K562 (cell line): ENCODE results near the gene BEST4. TPM values are rescaled to one million over a fixed set of nuclear protein-coding genes. Genes with fewer than 3 reads are reported as not detected.

Experiments used
- ATF1 ChIP-seq, 2 experiments: fragments of 450-650 bp in 1 of 2; IDR thresholded peaks; 2 replicates each; pipeline ENCODE4 v1.6.1; 2016; ENCODE audit warnings: missing compliant biosample characterization in 1 of 2, missing genetic modification characterization in 1 of 2
- MCM7 ChIP-seq, 2 experiments: fragments of 450-650 bp; IDR thresholded peaks; 2 replicates each; pipeline ENCODE4 v1.6.1; 2016 to 2018
- MYNN ChIP-seq, 2 experiments: sonication (generic); formaldehyde crosslinking in 1 of 2; IDR thresholded peaks; 2 replicates each; pipeline versions ENCODE4 v1.5.0 to v1.6.1; 2016 to 2020; ENCODE audit warnings: antibody characterized with exemption in 1 of 2, missing genetic modification reagents in 1 of 2
- NFXL1 ChIP-seq: fragments of 450-650 bp; formaldehyde crosslinking; IDR thresholded peaks from 2 replicates; pipeline ENCODE4 v1.4.0; 2021; ENCODE audit warnings: mild to moderate bottlenecking
- NUFIP1 ChIP-seq: fragments of 450-650 bp; IDR thresholded peaks from 2 replicates; pipeline ENCODE4 v1.6.1; 2018; ENCODE audit not compliant: partially characterized antibody
- PCBP1 ChIP-seq: fragments of 200-400 bp; formaldehyde crosslinking; IDR thresholded peaks from 2 replicates; pipeline ENCODE4 v1.6.1; 2018; ENCODE audit warnings: mild to moderate bottlenecking, low read depth, low read length; ENCODE audit not compliant: poor library complexity, severe bottlenecking
- POLR2B ChIP-seq: fragments of 450-650 bp; IDR thresholded peaks from 2 replicates; pipeline ENCODE4 v1.6.1; 2018; ENCODE audit warnings: low read depth; ENCODE audit not compliant: partially characterized antibody
- POU5F1 ChIP-seq: fragments of 150-350 bp; IDR thresholded peaks from 2 replicates; pipeline ENCODE4 v1.6.1; 2014; ENCODE audit warnings: borderline replicate concordance, low read length, low read depth, mild to moderate bottlenecking; ENCODE audit not compliant: partially characterized antibody
- SMARCE1 ChIP-seq: fragments of 450-650 bp; IDR thresholded peaks from 2 replicates; pipeline ENCODE4 v1.7.1; 2016; ENCODE audit warnings: mild to moderate bottlenecking
- TAF7 ChIP-seq: fragments of 450-650 bp; IDR thresholded peaks from 2 replicates; pipeline ENCODE4 v1.6.1; 2016; ENCODE audit warnings: missing genetic modification characterization, missing compliant biosample characterization
- U2AF2 ChIP-seq: fragments of 200-400 bp; formaldehyde crosslinking; optimal IDR thresholded peaks from 2 replicates; pipeline ENCODE3; 2017; ENCODE audit warnings: low read depth, mild to moderate bottlenecking, low read length
- ZNF197 ChIP-seq: fragments of 200-800 bp; sonication (Bioruptor generic); IDR thresholded peaks from 2 replicates; pipeline ENCODE4 v1.6.1; 2016; ENCODE audit warnings: low read depth, missing genetic modification characterization, missing compliant biosample characterization
- ZNF583 ChIP-seq: fragments of 250-450 bp; sonication (Bioruptor Pico); IDR thresholded peaks from 2 replicates; pipeline ENCODE4 v1.4.0; 2020
- ZNF76 ChIP-seq: fragments of 250-450 bp; sonication (Bioruptor Pico); IDR thresholded peaks from 2 replicates; pipeline ENCODE4 v1.4.0; 2020; ENCODE audit warnings: mild to moderate bottlenecking, moderate library complexity, borderline replicate concordance
- polyA plus RNA-seq, 8 experiments: library from polyadenylated mRNA; depleted of rRNA in 4 of 8; stranded (reverse) in 5 of 8; unstranded in 3 of 8; fragments of >200 nt; fragmentation: Nextera tagmentation in 2 of 8; fragmentation: Illumina TruSeq in 1 of 8; extraction: Ambion mirVana in 2 of 8; extraction: Trizol in 1 of 8; gene quantifications; 2 replicates each; pipeline versions ENCODE4 v1.2.1 to v1.2.3, GENCODE V29; 2011 to 2014; ENCODE audit warnings: inconsistent platforms in 1 of 8, missing spikeins in 1 of 8
- total RNA-seq, 7 experiments: library from RNA; depleted of rRNA in 6 of 7; stranded (reverse); fragments of >200 nt in 6 of 7; fragmentation: Illumina TruSeq in 2 of 7; extraction: Trizol in 2 of 7; gene quantifications; 2 replicates each; pipeline versions ENCODE4 v1.2.1 to v1.2.3, GENCODE V29; 2011 to 2021; ENCODE audit warnings: low replicate concordance in 1 of 7
- TF ChIP-seq, protein P1 (sequence below), 2 experiments: fragments of 450-650 bp in 1 of 2; sonication (generic) in 1 of 2; formaldehyde crosslinking in 1 of 2; IDR thresholded peaks; 2 replicates each; pipeline versions ENCODE4 v1.7.1 to v1.9.0; 2016 to 2022; ENCODE audit warnings: inconsistent platforms in 1 of 2, mild to moderate bottlenecking in 1 of 2, missing genetic modification reagents in 1 of 2
- TF ChIP-seq, protein P2 (sequence below): fragments of 250-450 bp; sonication (Bioruptor Pico); IDR thresholded peaks from 2 replicates; pipeline ENCODE4 v1.5.0; 2021; ENCODE audit warnings: mild to moderate bottlenecking, borderline replicate concordance

BEST4 gene
- total and polyA plus RNA-seq, 9 of the 15 experiments (the other 6 are each of a cell fraction or from before 2014, with no cell fraction given), result 0.07 to 0.11 TPM; not detected in 7

GRCh38 chr1:44820328-44821239 is 32.6 kb upstream of the BEST4 start (continued):
- TF ChIP-seq, protein P1, sequence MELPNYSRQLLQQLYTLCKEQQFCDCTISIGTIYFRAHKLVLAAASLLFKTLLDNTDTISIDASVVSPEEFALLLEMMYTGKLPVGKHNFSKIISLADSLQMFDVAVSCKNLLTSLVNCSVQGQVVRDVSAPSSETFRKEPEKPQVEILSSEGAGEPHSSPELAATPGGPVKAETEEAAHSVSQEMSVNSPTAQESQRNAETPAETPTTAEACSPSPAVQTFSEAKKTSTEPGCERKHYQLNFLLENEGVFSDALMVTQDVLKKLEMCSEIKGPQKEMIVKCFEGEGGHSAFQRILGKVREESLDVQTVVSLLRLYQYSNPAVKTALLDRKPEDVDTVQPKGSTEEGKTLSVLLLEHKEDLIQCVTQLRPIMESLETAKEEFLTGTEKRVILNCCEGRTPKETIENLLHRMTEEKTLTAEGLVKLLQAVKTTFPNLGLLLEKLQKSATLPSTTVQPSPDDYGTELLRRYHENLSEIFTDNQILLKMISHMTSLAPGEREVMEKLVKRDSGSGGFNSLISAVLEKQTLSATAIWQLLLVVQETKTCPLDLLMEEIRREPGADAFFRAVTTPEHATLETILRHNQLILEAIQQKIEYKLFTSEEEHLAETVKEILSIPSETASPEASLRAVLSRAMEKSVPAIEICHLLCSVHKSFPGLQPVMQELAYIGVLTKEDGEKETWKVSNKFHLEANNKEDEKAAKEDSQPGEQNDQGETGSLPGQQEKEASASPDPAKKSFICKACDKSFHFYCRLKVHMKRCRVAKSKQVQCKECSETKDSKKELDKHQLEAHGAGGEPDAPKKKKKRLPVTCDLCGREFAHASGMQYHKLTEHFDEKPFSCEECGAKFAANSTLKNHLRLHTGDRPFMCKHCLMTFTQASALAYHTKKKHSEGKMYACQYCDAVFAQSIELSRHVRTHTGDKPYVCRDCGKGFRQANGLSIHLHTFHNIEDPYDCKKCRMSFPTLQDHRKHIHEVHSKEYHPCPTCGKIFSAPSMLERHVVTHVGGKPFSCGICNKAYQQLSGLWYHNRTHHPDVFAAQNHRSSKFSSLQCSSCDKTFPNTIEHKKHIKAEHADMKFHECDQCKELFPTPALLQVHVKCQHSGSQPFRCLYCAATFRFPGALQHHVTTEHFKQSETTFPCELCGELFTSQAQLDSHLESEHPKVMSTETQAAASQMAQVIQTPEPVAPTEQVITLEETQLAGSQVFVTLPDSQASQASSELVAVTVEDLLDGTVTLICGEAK (IDR thresholded peaks at IDR 0.05), result no peak
- TF ChIP-seq, protein P1 (CRISPR knock-in tag; IDR thresholded peaks at IDR 0.05), result no peak
- TF ChIP-seq ZNF197 (CRISPR knock-in tag) (no peak), MYNN (IDR thresholded peaks at IDR 0.05) (0 out of 2 replicates have a peak, but pooled peaks have one; percentile 6), MYNN (CRISPR knock-in tag; IDR thresholded peaks at IDR 0.05) (no peak), NUFIP1 (no peak), POLR2B (no peak), POU5F1 (no peak), TAF7 (tag) (peak; percentile 87), MCM7 (IDR thresholded peaks at IDR 0.05) (no peak), ZNF76 (CRISPR knock-in tag) (no peak), U2AF2 (no peak), ZNF583 (CRISPR knock-in tag) (no peak), PCBP1 (no peak), NFXL1 (no peak), ATF1 (CRISPR knock-in tag; IDR thresholded peaks at IDR 0.05) (no peak), ATF1 (tag; IDR thresholded peaks at IDR 0.05) (no peak), SMARCE1 (no peak)
- TF ChIP-seq, protein P2, sequence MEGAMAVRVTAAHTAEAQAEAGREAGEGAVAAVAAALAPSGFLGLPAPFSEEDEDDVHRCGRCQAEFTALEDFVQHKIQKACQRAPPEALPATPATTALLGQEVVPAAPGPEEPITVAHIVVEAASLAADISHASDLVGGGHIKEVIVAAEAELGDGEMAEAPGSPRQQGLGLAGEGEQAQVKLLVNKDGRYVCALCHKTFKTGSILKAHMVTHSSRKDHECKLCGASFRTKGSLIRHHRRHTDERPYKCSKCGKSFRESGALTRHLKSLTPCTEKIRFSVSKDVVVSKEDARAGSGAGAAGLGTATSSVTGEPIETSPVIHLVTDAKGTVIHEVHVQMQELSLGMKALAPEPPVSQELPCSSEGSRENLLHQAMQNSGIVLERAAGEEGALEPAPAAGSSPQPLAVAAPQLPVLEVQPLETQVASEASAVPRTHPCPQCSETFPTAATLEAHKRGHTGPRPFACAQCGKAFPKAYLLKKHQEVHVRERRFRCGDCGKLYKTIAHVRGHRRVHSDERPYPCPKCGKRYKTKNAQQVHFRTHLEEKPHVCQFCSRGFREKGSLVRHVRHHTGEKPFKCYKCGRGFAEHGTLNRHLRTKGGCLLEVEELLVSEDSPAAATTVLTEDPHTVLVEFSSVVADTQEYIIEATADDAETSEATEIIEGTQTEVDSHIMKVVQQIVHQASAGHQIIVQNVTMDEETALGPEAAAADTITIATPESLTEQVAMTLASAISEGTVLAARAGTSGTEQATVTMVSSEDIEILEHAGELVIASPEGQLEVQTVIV (CRISPR knock-in tag), result no peak
